Activated CD4-positive, alpha-beta T cell treated with anti-CD3 and anti-CD28 coated beads for 48 hours (primary cell): ENCODE data around the gene CHCHD6.

Experiments
- DNase-seq: peaks from one replicate; pipeline ENCODE4 v3.0.0-alpha.2; 2020

Gene CHCHD6

DNA sequence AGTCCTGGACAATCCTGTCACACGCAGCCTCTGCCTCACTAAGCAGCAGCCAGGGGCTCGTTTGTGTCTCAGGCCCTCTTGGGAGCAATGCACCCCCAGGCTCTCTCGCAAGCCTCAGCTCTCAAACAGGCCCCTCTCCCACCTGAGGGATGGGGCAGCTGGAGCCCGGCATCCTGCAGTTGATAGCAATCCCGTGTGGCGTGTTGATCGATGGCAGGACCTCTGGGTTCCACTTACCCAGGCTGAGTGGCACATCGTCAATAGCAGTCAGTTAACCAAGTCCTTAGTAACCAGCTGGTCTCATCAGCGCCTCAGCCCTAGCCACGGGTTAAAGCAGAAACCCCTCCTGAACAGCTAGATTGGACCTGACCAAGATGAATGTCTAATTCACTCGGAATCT lies 242.4 kb downstream of the CHCHD6 start:
- DNase-seq, result no peak

DNA sequence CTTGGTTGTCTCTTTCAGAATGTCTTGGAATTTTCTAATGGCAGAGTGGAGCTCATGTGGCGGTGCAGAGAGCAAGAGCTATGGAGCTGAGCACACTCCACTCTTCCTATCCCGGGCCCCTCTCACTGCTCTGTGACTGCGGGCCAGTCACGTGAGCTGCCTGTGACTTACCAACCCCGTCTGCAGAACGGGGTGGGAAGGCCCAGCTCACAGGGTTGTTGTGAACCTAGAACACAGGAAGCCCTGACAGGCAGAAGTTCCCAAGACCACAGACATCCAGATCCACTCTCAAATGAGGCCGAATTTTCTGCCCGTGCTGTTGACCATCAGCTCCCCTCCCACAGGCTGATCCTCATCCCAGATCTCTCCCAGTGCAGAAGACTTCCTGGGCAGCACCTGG lies 243.4 kb downstream of the CHCHD6 start:
- DNase-seq, result no peak

DNA sequence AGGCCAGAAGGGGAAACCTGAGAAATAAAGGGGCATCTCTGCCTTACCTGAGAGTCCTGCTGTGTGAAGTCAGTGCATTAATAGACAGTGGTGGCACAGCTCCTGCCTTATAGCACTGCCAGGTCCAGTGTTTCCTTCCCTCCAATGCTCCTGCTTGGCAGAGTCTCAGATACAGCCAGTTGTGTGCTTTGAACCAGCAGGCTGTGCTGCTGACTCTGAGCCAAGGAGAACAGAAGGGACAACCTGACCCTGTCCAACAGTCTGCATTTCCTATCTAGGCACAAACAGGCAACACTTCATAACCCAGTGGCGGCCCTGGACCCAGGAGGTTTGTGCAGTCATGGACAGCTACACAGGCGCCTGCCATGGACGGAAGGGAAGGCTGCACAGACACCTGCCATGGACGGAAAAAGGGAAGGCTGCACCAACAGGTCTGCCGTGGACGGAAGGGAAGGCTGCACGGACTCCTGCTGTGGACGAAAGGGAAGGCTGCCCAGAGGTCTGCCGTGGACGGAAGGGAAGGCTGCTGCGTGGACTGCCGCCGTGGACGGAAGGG lies 245.0 kb downstream of the CHCHD6 start:
- DNase-seq, result no peak

DNA sequence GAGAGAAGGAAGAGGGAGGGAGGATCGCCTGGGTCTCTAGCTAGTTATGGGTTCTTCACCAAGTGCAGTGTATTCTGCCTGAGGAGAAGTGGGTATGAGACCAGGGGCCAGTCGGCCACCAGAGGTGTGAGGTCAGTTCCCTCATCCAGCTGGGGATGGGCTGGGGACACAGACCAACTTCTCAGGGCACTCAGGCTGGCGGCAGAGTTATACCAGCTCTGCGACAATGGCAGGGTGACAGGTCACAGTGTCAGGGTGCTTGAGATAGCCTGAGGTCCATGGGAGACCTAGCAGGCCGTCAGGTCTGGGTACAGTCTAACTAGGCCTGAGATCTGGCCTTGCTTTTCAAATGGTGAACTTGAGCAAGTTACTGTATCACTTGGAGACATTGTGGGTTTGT lies 247.5 kb downstream of the CHCHD6 start:
- DNase-seq, result no peak

DNA sequence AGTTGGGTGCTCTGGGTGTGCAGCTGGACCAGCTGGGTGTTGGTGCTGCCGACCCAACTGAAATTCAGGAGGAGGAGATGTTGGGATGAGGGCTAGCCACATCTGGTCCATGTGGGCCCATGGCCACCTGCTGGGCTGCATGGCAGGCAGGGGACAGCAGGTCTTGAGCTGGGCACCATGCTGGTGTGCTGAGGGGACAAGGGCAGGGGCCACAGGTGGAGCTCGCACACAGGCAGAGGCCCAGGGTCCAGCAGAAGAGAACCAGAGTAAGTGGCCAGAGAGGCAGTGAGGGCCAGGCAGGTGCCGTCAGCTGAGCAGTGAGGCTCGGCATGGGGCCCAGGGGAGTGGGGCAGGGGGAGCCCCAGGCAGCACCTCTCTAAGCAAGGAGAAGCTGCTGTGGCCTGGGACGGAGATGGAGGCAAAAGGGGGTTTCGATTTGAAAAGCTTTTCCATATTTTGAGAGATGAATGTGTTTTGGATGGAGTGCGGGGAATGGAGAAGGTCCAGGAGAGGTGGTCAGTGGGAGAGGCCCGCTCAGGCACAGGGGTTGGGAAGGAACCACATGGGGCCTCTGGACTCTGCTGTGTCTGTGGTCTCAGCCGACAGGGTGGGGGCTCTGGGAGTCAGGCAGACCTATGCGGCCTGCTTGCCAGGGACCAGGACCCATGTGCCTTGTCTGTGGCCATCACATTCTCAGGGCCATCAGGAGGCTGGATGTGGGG lies 248.4 kb downstream of the CHCHD6 start:
- no peak for DNase-seq

DNA sequence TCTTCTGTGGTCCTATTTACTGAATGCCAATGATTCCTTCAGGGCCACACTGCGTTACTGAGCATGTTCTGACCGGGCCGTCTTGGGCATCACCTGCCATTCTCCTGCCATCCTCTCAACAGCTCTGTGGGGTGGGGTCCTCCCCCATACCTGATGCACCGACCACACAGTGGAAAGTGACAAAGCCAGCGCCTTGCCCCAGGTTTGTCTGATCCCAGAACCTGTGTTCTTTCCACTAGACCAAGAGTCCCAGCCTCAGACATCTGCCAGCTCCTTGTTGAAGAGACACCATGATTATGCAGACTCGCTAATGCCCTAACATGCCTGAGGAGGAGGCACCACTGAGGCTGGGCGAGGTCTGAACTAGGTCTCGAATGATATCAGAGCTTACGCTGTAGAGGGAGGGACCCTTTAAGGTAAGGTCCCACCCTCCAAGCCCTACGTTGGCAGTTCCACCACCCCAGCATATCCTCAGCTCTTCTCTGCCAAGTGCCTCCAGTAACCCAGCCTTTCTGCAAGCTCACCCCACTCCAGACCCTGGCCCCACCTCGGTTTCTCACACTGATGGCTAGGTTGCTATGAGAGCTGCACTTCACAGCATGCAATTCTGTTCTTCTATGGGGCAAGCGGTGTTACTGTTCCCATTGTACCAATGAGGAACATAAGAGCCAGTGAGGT lies 249.1 kb downstream of the CHCHD6 start:
- no peak for DNase-seq

DNA sequence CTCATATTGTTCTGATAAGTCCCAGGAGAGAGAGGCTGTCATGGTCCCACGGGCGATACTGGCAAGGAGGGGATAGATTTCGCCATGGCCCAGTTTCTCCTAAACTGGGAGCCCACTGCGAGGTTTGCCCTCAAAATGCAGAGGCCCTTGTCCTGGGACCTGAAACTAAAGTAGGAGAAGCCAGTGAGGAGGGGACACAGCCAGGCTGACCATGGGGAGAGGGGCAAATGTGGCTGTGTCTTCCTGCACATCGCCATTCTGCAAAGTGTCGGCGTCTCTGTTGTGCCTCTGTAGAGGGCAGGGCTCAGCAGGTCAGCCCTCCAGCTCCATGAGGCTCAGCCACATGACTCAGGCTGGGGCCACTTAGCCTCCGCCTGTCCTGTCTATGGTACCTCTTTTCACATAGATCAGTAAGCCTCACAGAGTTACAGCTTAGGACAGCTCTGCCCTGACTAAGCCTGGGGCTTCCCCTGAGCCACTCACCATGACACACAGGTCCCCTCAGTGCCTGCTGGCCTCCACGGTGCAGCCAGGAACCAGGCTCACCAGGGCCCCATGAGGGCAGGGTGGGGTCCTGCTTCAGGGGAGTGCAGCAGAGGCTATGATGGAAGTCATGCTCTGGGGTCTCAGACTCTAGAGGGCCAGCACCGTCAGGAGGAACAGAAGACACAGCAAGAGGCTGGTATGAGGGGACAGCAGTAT lies 250.3 kb downstream of the CHCHD6 start:
- peak; percentile 32 for DNase-seq

DNA sequence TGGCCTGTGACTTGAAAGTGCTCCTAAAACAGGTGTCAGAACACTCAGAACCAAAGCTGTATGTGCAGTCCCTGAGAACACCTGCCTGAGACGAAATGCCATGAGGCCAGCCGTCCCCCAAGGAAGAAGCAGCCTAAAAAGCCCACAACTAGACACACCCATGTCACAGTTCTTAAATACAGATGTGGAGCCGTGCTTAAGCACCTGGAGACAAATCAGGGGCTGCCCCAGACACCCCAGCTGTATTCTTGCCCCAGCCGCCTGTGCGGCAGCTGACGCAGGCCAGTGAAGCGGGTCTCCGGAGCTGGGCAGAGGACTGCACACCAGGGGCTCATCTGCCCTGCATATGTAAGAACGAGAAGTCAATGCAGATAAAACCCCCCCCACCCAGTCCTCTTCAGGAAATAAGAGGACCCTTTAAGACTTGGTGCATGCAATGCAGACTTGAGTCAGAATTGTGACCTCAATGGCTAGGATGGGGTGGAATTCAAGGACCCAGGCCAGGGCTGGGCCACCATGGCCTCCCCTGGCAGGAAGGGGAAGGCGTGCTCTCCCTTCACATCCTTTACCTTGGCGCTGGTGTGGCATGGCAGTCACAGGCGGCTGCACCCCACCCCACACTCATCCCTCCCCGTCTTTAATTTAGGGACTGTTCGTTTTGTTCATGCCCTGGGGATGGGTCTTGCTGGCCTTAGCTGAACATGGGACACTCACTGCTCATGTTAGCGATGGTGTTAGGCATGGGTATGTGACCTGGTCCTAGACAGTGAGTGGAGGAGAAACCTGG lies 251.2 kb downstream of the CHCHD6 start:
- no peak for DNase-seq

DNA sequence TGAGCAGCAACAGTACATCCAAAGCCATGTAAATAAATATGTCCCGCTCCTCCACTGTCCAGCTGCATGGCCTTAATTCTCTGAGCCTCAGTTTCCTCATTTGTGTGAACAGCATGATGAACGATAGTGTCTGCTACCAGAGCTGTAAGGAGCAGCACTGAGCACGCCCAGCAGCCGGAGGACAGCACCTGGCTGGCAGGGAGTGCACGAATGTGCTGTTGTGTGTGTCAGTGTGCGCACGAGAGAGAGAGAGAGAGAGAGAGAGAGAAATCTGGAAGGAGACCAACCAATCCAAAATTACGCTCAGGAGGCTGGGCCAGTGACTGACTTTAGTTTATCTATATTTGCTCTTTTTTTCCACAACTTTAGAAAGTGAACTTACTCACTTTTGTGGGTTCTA lies 252.3 kb downstream of the CHCHD6 start:
- DNase-seq, result no peak

DNA sequence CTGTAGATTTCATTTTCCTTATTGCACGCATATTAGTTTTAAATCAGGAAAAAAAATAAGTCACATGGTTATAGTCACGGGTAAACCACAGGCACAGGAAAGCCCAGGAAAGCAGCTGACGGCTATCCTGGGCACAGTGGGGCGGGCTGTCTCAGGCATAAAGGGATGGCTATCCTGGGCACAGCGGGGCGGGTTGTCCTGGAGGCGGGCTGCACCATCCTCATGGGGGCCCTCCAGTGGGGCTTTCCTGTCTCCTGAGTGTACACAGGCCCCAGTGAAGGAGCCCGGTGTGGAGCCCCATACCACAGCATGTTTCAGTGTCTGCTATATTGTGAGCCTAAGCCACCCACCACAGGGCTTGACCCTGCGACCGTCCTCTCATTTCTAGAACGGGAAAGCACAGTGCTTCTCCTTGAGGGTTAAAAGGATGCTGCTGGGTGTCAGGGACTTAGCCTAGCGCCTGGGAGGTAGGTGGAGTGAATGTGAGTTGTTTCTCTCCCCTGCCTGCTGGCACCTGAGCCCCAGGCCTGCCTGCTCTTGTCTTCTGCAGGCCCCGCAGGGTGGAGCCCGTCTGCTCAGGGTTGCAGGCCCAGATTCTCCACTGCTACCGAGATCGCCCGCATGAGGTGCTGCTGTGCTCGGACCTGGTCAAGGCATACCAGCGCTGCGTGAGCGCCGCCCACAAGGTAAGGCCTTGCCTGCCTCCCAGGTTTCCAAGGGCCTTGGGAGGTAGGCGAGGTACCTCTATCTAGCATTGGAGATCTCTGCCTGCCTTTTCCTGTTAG lies 253.0 kb downstream of the CHCHD6 start:
- DNase-seq, result no peak

DNA sequence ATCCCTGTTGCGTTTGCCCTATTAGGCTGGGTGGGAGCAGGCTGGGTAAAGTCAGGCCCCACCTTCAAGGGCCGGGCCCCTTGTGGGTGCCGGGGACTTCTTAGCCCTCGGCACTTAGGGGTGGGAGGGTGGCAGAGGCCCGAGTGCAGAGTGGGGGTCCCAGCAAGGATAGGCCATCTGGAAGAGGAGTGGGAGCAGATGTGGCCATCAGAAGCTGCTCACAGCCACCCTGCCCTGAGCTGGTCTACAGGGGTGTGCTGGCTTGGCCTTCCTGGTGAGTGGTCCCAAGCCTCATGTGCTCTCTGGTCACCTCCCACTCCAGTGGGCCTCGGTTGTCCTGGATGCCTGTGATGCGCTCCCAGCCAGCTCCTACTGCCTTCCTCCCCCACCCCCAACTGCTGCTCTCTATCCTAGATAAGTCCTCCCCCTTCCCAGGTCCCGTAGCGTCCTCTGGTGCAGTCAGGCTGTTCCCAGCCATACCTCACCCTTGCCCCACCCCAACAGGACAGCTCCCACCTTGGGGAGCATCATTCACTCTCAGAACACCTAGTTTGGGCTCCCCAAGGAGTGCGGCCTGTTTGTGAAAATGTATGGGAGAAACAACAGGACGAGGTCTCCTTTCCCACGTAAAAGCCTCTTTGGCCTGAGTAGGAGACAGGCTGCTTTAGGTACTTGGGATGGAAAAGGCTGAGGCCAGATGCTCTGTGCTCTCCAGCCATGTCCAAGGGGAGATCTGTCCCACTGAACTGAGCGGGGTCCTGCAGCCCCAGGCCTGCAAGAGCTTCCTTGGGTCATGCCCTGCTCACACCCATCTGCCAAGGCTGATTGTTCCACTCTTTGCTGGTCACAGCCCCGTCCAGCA lies 254.0 kb downstream of the CHCHD6 start:
- DNase-seq, result no peak

DNA sequence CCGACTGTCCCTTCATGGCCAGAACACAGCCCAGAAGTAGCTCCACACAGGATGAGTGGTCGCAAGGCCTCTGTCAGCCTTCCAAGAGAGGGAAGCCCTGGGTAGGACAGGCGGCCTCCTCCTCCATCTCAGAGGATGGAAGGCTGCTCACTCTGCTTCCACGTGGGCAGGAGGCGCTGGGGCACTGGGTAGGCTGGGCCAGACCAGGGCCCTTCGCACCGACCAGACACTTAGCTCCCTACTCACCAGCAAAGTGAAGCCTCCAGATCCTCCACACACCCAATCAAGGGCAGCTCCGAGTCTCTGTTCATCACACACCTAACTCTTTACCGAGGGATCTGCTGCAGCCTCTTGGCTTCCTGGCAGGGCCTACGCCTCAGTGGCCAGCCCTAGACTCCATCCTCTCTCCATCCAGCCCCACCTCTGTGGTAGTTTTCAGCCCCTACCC lies 254.6 kb downstream of the CHCHD6 start:
- no peak for DNase-seq

DNA sequence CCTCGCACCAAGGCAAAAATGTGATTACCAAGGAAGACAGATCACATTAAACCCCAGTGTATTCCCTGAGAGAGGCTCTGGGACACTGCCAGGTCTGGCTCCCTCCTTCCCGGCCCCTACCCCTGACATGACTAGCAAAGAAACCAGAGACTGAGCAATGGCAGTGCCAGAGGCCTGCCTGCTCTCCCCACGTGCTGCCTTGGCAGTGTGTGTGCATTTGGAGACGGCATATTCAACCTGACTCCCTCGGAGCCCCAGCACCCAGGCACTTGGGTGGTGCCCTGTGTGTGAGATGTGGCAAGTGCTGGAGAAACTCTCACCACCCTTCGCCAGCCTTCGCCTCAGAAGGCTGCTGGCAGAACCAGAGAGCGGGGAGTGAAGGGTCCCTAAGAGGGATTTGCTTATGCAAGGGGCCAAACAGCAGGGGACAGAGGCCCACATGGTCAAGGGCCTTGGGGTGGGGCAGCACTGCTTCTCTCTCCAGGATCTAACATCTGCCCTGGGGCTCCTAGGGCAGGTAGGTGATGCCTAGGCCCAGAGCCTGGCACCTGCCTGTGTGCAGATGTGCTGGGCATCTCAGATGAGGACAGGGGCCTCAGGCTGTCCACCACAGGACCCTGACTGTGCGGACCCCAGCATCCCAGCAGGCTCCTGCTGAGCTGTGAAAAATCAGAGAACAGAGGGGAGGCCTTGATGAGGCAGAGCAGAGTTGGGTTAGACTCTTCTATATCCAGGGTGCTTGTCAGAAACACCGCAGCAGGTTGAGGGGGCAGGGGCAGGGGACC lies 255.3 kb downstream of the CHCHD6 start:
- DNase-seq, result no peak

DNA sequence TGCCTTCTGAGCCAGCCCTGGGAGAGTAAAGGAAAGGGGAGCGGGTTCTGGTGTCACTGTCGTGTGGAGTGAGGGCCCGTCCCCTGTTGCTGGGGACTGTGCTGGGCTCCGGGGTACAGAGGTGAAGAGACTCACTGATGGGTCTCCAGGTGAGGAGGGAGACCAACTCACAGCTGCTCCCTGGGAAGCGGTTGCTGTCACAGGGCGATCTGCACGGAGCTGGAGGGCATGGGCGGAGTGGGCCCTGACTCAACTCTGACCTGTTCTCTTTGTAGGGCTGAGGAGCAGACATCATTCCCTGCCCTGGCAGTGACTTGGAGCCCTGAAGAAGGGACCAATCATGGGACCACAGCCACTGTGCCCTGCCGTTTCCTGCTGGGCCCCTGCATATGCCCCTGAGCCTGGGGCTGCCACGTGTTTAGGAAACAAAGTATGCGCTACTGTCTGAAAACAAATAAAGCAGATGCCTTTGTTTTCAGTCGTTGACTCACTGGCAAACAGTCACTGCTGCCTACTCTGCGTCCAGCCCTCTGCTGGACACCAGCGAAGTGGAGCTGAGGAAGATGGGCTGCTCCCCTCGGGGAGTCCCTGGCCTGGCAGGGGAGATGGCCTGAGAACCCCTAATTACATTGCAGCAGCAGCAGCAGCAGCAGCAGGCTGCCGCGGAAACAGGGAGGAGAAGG lies 256.0 kb downstream of the CHCHD6 start:
- DNase-seq, result no peak

DNA sequence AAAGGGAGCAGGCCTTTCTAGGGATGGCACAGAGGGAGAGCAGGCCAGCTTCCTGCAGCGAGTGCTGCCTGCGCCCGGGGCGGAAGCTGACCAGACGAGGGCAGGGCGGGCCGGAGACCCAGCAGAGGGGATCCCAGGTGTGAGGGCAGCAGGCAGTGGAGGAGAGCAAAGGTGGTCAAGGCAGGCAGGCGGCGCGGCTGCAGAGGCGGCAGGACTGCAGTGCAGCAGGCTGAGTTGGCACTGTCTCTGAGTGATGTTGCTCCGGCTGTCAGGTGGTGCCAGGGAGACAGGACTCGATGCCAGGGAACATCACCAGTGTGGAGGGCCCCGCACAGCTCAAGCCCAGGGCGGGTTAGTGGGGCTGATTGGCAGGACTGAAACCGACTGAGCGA lies 256.6 kb downstream of the CHCHD6 start:
- DNase-seq, result no peak

DNA sequence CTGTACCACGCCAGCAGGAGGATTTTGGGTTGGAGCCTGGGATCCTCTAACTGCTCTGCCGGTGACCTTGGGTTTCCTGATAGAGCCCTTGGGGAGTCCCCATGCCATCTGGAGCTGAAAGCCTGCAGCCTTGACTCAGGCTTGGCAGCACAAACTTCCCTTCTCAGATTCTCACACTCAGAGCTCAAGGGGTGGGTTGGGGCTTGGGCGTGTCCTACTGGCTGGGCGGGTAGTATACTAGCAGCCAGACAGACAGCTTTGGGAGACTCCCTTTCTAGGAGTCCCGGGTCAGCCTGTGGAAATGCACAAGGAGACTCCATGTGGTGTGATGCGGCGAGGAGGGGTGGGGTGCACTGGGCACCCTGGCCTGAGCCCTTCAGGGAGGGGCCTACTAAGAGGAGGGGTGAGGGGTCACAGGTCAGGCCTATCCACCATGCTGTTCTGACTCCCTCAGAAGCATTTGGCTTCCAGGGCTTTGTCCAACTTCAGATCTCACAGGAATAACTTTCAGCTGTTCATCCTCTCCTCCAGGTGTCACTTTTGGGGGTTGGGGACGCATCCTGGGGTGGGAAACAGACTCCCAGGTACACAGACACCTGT lies 257.3 kb downstream of the CHCHD6 start:
- DNase-seq, result no peak

DNA sequence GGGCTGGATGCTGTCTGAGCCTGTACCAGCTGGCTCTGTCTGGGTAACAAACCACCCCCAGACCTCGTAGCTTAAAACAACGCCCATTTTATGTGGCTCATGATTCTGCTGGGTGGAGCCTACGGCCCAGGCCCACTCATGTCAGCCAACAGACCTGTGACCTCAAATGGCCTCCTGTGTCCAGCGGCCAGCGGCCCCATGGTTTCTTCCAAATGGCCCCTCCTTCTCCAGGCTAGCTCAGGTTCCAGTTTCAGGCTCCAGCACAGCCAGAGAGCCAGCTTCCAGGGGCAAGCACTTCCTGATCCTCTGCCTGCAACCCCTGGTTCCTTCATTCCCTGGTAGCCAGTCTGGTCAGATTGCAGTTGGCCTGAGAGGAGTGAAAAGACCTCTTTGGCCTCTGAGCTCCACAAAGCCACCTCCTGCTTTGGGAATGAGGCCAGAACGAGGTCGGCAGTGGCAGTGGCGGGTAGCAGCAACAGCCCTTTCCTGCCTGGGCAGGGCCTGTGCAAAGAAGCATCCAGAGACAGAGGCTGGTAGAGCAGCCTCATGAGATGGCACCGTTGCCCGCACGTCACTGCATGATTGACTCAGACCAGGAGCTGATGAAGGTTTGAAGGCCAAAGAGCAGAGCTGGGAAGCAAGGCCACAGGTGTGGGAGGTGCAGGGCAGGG lies 257.9 kb downstream of the CHCHD6 start:
- no peak for DNase-seq

DNA sequence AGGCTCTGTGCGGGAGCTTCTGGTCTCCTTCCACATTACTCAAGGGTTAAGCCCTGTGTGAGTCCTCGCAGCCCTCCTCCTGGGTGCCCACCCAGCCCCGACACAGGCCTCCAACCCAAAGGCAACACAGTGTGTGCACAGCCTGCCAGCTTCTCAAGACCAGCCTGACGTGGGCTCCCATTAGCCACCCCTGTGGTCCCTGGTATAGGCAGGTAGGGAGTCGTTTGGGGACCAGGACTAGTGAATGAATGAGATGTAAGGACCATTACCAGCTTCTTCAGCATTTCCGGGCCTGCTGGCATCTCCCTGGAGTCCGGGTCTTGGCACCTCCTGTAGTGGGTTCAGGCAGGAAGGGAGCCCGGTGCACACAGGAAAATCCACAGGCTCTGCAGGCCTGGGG lies 258.7 kb downstream of the CHCHD6 start:
- no peak for DNase-seq
